Measurements from ENCODE around the gene REEP2.
A peak's percentile ranks its signal among the peaks of the same experiment; 100 is the strongest.

REEP2 gene

GRCh38 chr5:138458384-138458783 lies 19.5 kb downstream of the REEP2 start:
- H3K27ac ChIP-seq, result no peak overlapping the region
- no peak for TF ChIP-seq ZFX (IDR thresholded peaks at IDR 0.05)
- TF ChIP-seq CTCF (conservative IDR thresholded peaks at IDR 0.05), result no peak

- TF ChIP-seq ZFX (IDR thresholded peaks at IDR 0.05) (no peak), CTCF (conservative IDR thresholded peaks at IDR 0.05) (no peak)
These were observed 20.0 kb downstream of the REEP2 start for GRCh38 chr5:138458856-138459255.

GRCh38 chr5:138459311-138459933 lies 20.6 kb downstream of the REEP2 start:
- TF ChIP-seq CTCF (conservative IDR thresholded peaks at IDR 0.05) (no peak), ZFX (IDR thresholded peaks at IDR 0.05) (no peak)
- H3K27ac ChIP-seq, result no peak overlapping the region

More at GRCh38 chr5:138458856-138459255, 20.0 kb downstream of the REEP2 start:
- no peak overlapping the region for H3K27ac ChIP-seq

DNA sequence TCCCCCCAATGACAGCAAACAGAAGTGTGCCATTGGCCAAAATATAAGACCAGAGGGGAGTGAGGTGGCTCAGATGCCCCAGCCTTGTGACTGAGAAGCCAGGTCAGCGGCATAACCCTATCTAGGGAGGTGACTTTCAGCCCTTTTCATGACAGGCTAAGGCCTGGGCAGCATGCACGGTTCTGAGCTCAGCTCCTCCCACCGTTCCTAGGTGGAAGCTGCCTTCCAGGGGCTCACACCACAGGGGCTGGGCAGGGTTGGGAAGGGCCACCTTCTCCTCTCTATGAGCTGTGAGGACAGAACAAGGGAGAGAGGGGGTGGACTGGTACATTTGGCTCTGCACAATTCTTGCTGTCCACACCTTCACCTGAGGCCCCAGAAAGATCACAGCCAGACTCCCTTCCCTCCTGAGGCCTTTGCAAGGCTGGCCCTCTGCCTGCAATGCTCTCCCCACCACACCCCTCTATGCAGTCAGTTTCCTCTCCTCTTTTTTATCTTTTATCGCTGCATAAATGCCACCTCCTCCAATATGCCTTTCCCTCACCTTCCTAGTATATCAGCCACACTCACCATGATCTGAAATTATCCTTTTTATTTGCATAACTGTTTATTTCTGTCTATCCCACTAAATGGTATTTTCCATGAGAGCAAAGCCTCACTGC lies 21.3 kb downstream of the REEP2 start:
- H3K27ac ChIP-seq, result no peak overlapping the region
- TF ChIP-seq CTCF (conservative IDR thresholded peaks at IDR 0.05), result no peak
- TF ChIP-seq ZFX (IDR thresholded peaks at IDR 0.05), result no peak

DNA sequence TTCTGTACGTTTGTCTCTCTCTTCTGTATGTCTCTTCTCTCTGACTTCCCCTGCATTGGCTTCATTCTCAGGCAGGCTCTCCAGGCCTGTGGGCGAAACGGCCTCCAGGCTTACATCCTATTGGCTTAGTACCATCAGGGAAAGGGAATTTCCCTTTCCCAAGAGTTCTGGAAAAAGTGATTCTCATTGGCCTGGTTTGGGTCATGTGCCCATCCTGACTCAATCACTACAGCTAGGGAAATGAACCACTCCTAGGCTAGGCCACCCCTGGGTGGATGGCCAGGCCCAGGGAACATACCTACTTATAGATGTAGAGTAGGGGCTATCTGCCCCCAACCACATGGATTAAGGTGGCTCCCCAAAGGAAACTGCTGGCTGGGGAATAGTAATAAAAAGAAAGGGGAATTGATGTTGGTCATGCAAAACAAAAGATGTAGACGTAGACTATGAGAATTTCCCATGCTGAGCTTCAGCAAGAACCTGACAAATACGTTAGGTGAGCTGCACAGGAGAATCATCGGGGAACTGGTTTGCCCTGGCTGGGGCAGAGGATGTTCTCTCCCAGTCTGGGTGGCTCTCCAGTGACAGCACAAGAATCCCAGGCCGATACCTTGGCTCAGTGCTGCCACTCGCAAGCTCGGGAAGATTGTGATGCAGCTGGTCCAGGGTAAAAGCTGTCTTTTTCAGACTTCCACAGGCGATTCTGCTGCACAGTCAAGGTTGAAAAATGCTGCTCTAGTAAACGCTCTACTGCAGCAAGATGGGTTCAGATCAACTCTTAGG lies 22.7 kb downstream of the REEP2 start:
- no peak; the same call in 1 of the 2 replicates for TF ChIP-seq CTCF (conservative IDR thresholded peaks at IDR 0.05)
- TF ChIP-seq ZFX (IDR thresholded peaks at IDR 0.05), result no peak
- peak overlapping the region; percentile 15; the same call in 1 of the 2 replicates for H3K27ac ChIP-seq

DNA sequence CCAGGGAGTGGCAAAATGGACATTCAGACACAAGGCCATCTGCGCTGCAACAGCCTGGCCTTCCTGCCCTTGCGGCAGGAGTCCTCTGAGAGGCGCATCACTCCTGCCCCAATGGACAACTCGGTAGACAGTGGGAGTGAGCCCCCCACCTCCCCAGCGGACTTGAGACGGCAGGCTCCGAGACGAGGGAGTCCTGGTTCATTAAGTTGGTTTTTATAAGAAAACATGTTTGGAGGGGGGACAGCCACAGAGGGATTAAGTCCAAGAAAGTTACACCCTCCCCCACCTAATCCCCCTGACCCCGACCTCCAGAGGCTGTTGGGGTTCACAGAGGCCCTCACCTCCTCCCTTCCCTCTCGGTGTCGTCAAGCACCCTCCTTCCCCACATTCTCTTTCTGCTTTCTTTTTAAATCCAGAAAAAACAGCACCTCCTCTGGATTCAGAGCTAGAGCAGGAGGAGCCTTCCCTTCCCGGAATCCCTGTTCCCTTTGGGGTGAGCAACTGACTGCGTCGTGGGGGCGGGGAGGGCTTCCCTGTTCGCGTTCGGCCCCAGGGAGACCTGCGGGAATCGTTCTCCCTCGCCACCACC lies 24.7 kb downstream of the REEP2 start:
- TF ChIP-seq ZFX (IDR thresholded peaks at IDR 0.05), result no peak
- TF ChIP-seq CTCF (conservative IDR thresholded peaks at IDR 0.05), result no peak
- peak overlapping the region; percentile 89 for H3K27ac ChIP-seq
